Activated CD8-positive, alpha-beta T cell treated with anti-CD3 and anti-CD28 coated beads for 36 hours (primary cell): ENCODE results near the gene ZNF132. TPM values are rescaled to one million over a fixed set of nuclear protein-coding genes. Genes with fewer than 3 reads are reported as not detected.

Experiments
- ATAC-seq: fragments of 200-7000 bp; cut with Tn5 transposase; one replicate; pipeline ENCODE4 v1.10.0; 2021; ENCODE audit warnings: mild to moderate bottlenecking, moderate library complexity
- CTCF ChIA-PET: fragments of 350-600 bp; sonication (Branson Sonifier 250); formaldehyde crosslinking; loops from one replicate; lab custom pipeline; 2021; ENCODE audit warnings: antibody characterized with exemption; lab: Charles Lee
- POLR2A ChIA-PET: fragments of 350-600 bp; sonication (Branson Sonifier 250); formaldehyde crosslinking; loops from one replicate; lab custom pipeline; 2021; ENCODE audit warnings: antibody characterized with exemption; lab: Charles Lee
- DNase-seq: peaks from one replicate; pipeline ENCODE4 v3.0.0-alpha.2; 2020
- H3K27ac Mint-ChIP-seq: one replicate; pipeline ENCODE4 v1.8.0; 2021; ENCODE audit warnings: mild to moderate bottlenecking, mixed read lengths
- H3K27me3 Mint-ChIP-seq: one replicate; pipeline ENCODE4 v1.8.0; 2021; ENCODE audit warnings: mixed read lengths
- H3K36me3 Mint-ChIP-seq: one replicate; pipeline ENCODE4 v1.8.0; 2021; ENCODE audit warnings: low read depth, mixed read lengths
- H3K4me1 Mint-ChIP-seq: one replicate; pipeline ENCODE4 v1.8.0; 2021; ENCODE audit warnings: low read depth, mixed read lengths
- H3K4me3 Mint-ChIP-seq: one replicate; pipeline ENCODE4 v1.8.0; 2021; ENCODE audit warnings: mild to moderate bottlenecking, moderate library complexity, mixed read lengths
- H3K9me3 Mint-ChIP-seq: one replicate; pipeline ENCODE4 v1.8.0; 2021; ENCODE audit warnings: mixed read lengths
- CTCF ChIP-seq: fragments of 200-600 bp; IDR thresholded peaks from one replicate; pipeline ENCODE4 v1.8.0; 2022; ENCODE audit warnings: antibody characterized with exemption, mild to moderate bottlenecking
- intact Hi-C: fragments of 100-400 bp; cut with micrococcal nuclease; formaldehyde crosslinking; loops from one replicate; pipeline ENCODE4 v1.10.0; 2022
- microRNA-seq: library from miRNA; unstranded; fragments of <30 nt; microRNA quantifications from one replicate; pipeline ENCODE4 v1.2.0, GENCODE V29; 2022; ENCODE audit warnings: borderline microRNAs expressed, borderline replicate concordance
- total RNA-seq, 2 experiments: library from RNA; stranded (reverse); gene quantifications; one replicate each; pipeline ENCODE4 v1.2.3, GENCODE V29; 2021

The ZNF132 gene
- total RNA-seq, 2 experiments from 2014 or later: 3.4 to 3.8 TPM

- H3K36me3 Mint-ChIP-seq: peaks cover 40% of the 10 kb centered on the region
- ATAC-seq (peak; percentile 91), DNase-seq (peak; percentile 97)
- H3K27ac Mint-ChIP-seq: peak within 1 kb of the TSS; percentile 98
- ChIA-PET CTCF (no interaction called here), POLR2A (interaction anchor here (0.6 to 5.0 kb wide), 11 partner anchors 11 to 158 kb away, joined by 3 to 45 read pairs (median 3); partner anchors contain the start of genes RNF225, TRIM28 and ZBTB45)
- no peak for TF ChIP-seq CTCF
- intact Hi-C loops: loop anchor here (5.0 kb wide), 1 partner anchor 79 kb away; the partner anchor contains the start of gene ERVK3-1
- H3K27me3 Mint-ChIP-seq: no peaks in the 10 kb centered on the region
- H3K4me3 Mint-ChIP-seq: peak within 1 kb of the TSS; percentile 97
- H3K4me1 Mint-ChIP-seq: peaks cover 35% of the 10 kb centered on the region
- no peaks in the 10 kb centered on the region for H3K9me3 Mint-ChIP-seq
Measured at GRCh38 chr19:58386576-58387337, 53.2 kb downstream of the ZNF132 start, which contains the start of gene RPS5. Gene RPS5, plus strand, starts transcription at chr19:58387269. Its CDS starts 869 bp downstream, at chr19:58388138.

GRCh38 chr19:58385891-58386575 lies 53.9 kb downstream of the ZNF132 start:
- no peak for ATAC-seq
- Mint-ChIP-seq H3K4me1 (peaks cover 34% of the 10 kb centered on the region), H3K36me3 (peaks cover 36% of the 10 kb centered on the region), H3K4me3 (peak overlapping the region; percentile 97), H3K9me3 (no peaks in the 10 kb centered on the region), H3K27ac (peak overlapping the region; percentile 98), H3K27me3 (no peaks in the 10 kb centered on the region)
- intact Hi-C loops: loop anchor here (5.0 kb wide), 1 partner anchor 79 kb away; the partner anchor contains the start of gene ERVK3-1
- peak; percentile 52 for DNase-seq
- CTCF ChIA-PET: no interaction called here
- TF ChIP-seq CTCF: no peak
- POLR2A ChIA-PET: interaction anchor here (0.6 to 5.0 kb wide), 9 partner anchors 12 to 157 kb away, joined by 3 to 45 read pairs (median 4); partner anchors contain the start of genes RNF225 and ZBTB45

- ATAC-seq (no peak), DNase-seq (no peak)
- H3K4me3 Mint-ChIP-seq: peak overlapping the region; percentile 97
- no peak for TF ChIP-seq CTCF
- ChIA-PET CTCF (no interaction called here), POLR2A (interaction anchor here (1.4 to 5.0 kb wide), 5 partner anchors 12 to 134 kb away, joined by 3 to 45 read pairs (median 7); partner anchors contain the start of genes RNF225 and ZBTB45)
- peak overlapping the region; percentile 98 for H3K27ac Mint-ChIP-seq
- H3K4me1 Mint-ChIP-seq: peaks cover 28% of the 10 kb centered on the region
- H3K36me3 Mint-ChIP-seq: peaks cover 30% of the 10 kb centered on the region
- intact Hi-C loops: loop anchor here (5.0 kb wide), 1 partner anchor 78 kb away; the partner anchor contains the start of gene ERVK3-1
- no peaks in the 10 kb centered on the region for H3K9me3 Mint-ChIP-seq
- no peaks in the 10 kb centered on the region for H3K27me3 Mint-ChIP-seq
Measured at GRCh38 chr19:58385313-58385890, 54.6 kb downstream of the ZNF132 start.

DNA sequence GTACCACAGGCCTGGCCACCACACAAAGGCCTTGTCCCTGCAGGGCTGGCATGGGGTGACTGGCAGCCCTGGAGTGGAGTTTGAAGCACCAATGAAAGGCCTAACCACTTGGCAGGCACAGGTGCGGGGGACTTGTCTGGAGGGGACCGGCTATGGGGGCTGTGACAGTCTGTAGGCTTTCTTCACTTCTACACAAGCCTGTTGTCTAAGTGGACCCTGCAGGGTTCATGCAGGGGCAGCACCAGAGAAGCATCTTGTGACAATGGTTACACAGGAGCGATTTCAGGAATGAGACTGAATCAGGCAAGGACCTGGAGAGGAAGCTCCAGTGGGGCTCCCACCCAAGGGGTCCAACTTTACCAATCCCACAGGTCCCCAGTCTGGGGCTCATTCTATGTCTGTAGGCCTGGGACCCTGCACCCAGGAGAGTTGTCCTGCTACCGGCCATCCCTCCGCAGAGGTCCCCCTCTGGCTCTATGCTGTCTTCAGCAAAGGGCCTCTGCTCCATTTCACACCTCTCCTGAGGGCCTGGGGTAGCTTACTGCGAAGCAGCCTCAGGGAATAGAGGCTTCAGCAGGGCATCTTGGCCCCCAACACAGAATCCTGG lies 56.9 kb downstream of the ZNF132 start:
- ChIA-PET POLR2A (interaction anchor here (1.5 kb wide), 1 partner anchor 8 kb away, joined by 3 read pairs; no protein-coding TSS in a partner anchor), CTCF (no interaction called here)
- H3K4me3 Mint-ChIP-seq: peak overlapping the region; percentile 83
- ATAC-seq (no peak), DNase-seq (no peak)
- H3K27ac Mint-ChIP-seq: no peak overlapping the region
- peaks cover 13% of the 10 kb centered on the region for H3K36me3 Mint-ChIP-seq
- no peaks in the 10 kb centered on the region for H3K27me3 Mint-ChIP-seq
- peaks cover 23% of the 10 kb centered on the region for H3K4me1 Mint-ChIP-seq
- H3K9me3 Mint-ChIP-seq: no peaks in the 10 kb centered on the region
- no peak for TF ChIP-seq CTCF
- intact Hi-C loops: no loop called here

Small RNAs within 50 kb of the gene (microRNA-seq; reads per million reads assigned to microRNA genes)
- not detected for gene MIR4754

Other genes starting within 250 kb of the ZNF132 start
- 10 to 100 TPM; 49.8 to 52.3 TPM for gene ZNF544, start 211.2 kb downstream of the ZNF132 start, total RNA-seq
- 1 to 10 TPM; 5.2 to 5.8 TPM for gene ZNF8, start 161.2 kb downstream of the ZNF132 start, total RNA-seq
- gene ERVK3-1, start 134.8 kb downstream of the ZNF132 start, total RNA-seq: 10 to 100 TPM; 40.6 to 43.0 TPM
- gene ZSCAN22, start 113.2 kb downstream of the ZNF132 start, total RNA-seq: 1 to 10 TPM; 2.6 to 2.9 TPM
- gene A1BG, start 86.7 kb downstream of the ZNF132 start, total RNA-seq: 10 to 100 TPM; 35.2 to 36.2 TPM
- gene ZNF497, start 77.4 kb downstream of the ZNF132 start, total RNA-seq: 1 to 10 TPM; 1.3 to 1.6 TPM
- 1 to 10 TPM; 1.5 to 1.6 TPM for gene ZNF837, start 59.1 kb downstream of the ZNF132 start, total RNA-seq
- 1,000 to 10,000 TPM; 1,906 to 1,936 TPM for gene RPS5, start 52.9 kb downstream of the ZNF132 start, total RNA-seq
- 1 to 10 TPM in 1 of 2 experiments, under 1 TPM in 1; 0.81 to 1.1 TPM for gene RNF225, start 44.5 kb downstream of the ZNF132 start, total RNA-seq
- 10 to 100 TPM; 12.0 to 14.3 TPM for gene ZNF584, start 31.5 kb downstream of the ZNF132 start, total RNA-seq
- gene ZNF324B, start 11.5 kb upstream of the ZNF132 start, total RNA-seq: 1 to 10 TPM; 7.6 to 8.2 TPM
- 10 to 100 TPM in 1 of 2 experiments, 1 to 10 TPM in 1; 8.1 to 10.1 TPM for gene ZNF324, start 26.9 kb upstream of the ZNF132 start, total RNA-seq
- gene ZNF446, start 36.2 kb upstream of the ZNF132 start, total RNA-seq: 1 to 10 TPM; 3.5 to 4.0 TPM
- gene SLC27A5, start 71.8 kb upstream of the ZNF132 start, total RNA-seq: 10 to 100 TPM; 21.7 to 26.6 TPM
- 1 to 10 TPM; 7.4 to 7.9 TPM for gene ZBTB45, start 79.7 kb upstream of the ZNF132 start, total RNA-seq
- 100 to 1,000 TPM; 527 to 550 TPM for gene TRIM28, start 103.9 kb upstream of the ZNF132 start, total RNA-seq
- gene CHMP2A, start 115.0 kb upstream of the ZNF132 start, total RNA-seq: 10 to 100 TPM; 88.3 to 90.0 TPM
- gene UBE2M, start 118.5 kb upstream of the ZNF132 start, total RNA-seq: 100 to 1,000 TPM; 107 to 114 TPM
- gene MZF1, start 133.2 kb upstream of the ZNF132 start, total RNA-seq: 10 to 100 TPM; 12.1 to 13.4 TPM